Adrenal gland (tissue), 12 donors: ENCODE measurements around the gene IL16. TPM values are rescaled to one million over a fixed set of nuclear protein-coding genes. Genes with fewer than 3 reads are reported as not detected.

Experiments used
- DNase-seq, 7 donors: peaks; one replicate each; pipeline ENCODE4 v3.0.0-alpha.2; 2019 to 2020
- H3K27ac ChIP-seq, 5 donors: fragments of 200-600 bp; sonication (generic) in 4 of 5; 1 replicate in 3 of 5; 2 replicates in 2 of 5; pipeline versions ENCODE4 v1.5.1 to v1.8.0; 2016 to 2020; ENCODE audit warnings: mild to moderate bottlenecking in 1 of 5
- H3K27me3 ChIP-seq: fragments of 200-600 bp; 2 replicates; pipeline ENCODE4 v1.8.0; 2021
- H3K36me3 ChIP-seq, 2 donors: fragments of 200-600 bp; replicated peaks in 1 of 2; 1 replicate in 1 of 2; 2 replicates in 1 of 2; pipeline versions ENCODE4 v1.5.1 to v1.8.0; 2018 to 2022
- H3K4me1 ChIP-seq, 2 donors: fragments of 200-600 bp; replicated peaks in 1 of 2; 1 replicate in 1 of 2; 2 replicates in 1 of 2; pipeline versions ENCODE4 v1.5.1 to v1.8.0; 2018 to 2021
- H3K4me3 ChIP-seq, 4 donors: fragments of 200-600 bp; sonication (generic) in 3 of 4; one replicate each; pipeline ENCODE4 v1.5.1; 2016 to 2018
- H3K9me3 ChIP-seq, 3 donors: fragments of 200-600 bp; sonication (generic) in 1 of 3; replicated peaks in 1 of 3; 1 replicate in 2 of 3; 2 replicates in 1 of 3; pipeline versions ENCODE4 v1.5.1 to v1.8.0; 2016 to 2021
- CTCF ChIP-seq, 6 experiments: fragments of 450-650 bp in 4 of 6; fragments of 200-600 bp in 2 of 6; sonication (generic) in 1 of 6; IDR thresholded peaks; 1 replicate in 5 of 6; 2 replicates in 1 of 6; pipeline versions ENCODE4 v1.5.1 to v1.8.0; 2016 to 2021; ENCODE audit warnings: antibody characterized with exemption in 6 of 6, mild to moderate bottlenecking in 2 of 6, moderate library complexity in 1 of 6
- POLR2A ChIP-seq, 2 donors: fragments of 450-650 bp; IDR thresholded peaks; one replicate each; pipeline ENCODE4 v1.6.1; 2017; ENCODE audit warnings: antibody characterized with exemption in 2 of 2, mild to moderate bottlenecking in 2 of 2, moderate library complexity in 1 of 2
- WGBS, 4 donors: extraction: QIAGEN DNeasy Blood & Tissue Kit in 2 of 4; methylation state at CpG; one replicate each; pipeline versions ENCODE4 v1.1.5 to v1.1.7; 2013 to 2017; 5-methylcytosine and 5-hydroxymethylcytosine counted together
- intact Hi-C, 2 donors: fragments of 100-400 bp; cut with DNase I; formaldehyde crosslinking; loops; one replicate each; pipeline versions ENCODE4 v1.14.1 to v1.15.0; 2022 to 2023
- polyA plus RNA-seq, 3 donors: library from polyadenylated mRNA; stranded (reverse); fragments of 200-250 nt in 2 of 3; fragments of 350-450 nt in 1 of 3; fragmentation: Illumina TruSeq in 1 of 3; extraction: RNeasy Lipid Tissue Mini Kit (QIAGEN cat#74804) in 1 of 3; gene quantifications; one replicate each; pipeline ENCODE4 v1.2.3, GENCODE V29; 2013 to 2014
- total RNA-seq, 9 donors: library from RNA; depleted of rRNA in 4 of 9; stranded (reverse); fragments of >200 nt in 4 of 9; fragments of 120-200 nt in 1 of 9; fragmentation: NEBNext Ultra II Directional in 1 of 9; extraction: Animal tissue kit (Norgen Biotek cat#: 25700) in 1 of 9; gene quantifications; one replicate each; pipeline versions ENCODE4 v1.1.0 to v1.2.4, GENCODE V29; 2013 to 2023
- donor health status: healthy with polysubstance abuse.
- donor health status: Bipolar disorder and iron deficiency.
- donor health status: DM: yes; HTN: yes; CAD: no.
- donor health status: DM: no; HTN: no; CAD: no.
- donor health status: DM: no; HTN: no; CAD: no.
- donor health status: DM: yes; HTN: yes; CAD: no.

IL16 gene
- total and polyA plus RNA-seq, 12 donors: 2.2 to 16.0 (median 6.3) TPM

- no peaks in the 10 kb centered on the region for H3K36me3 ChIP-seq
- TF ChIP-seq POLR2A (IDR thresholded peaks at IDR 0.05): no peak
- no peak for TF ChIP-seq CTCF (IDR thresholded peaks at IDR 0.05)
Observed at GRCh38 chr15:81281456-81281735, 84.7 kb downstream of the IL16 start.

GRCh38 chr15:81281766-81282605 is 85.3 kb downstream of the IL16 start:
- WGBS, 4 donors: 88 to 95% (median 90%) methylated on average over 12 of the region's 12 CpGs
- Histone ChIP-seq H3K27me3 (peaks cover 3% of the 10 kb centered on the region), H3K4me3 (no peak overlapping the region), H3K36me3 (no peaks in the 10 kb centered on the region), H3K27ac (no peak overlapping the region), H3K9me3 (peaks cover 0 to 1% (median 0%) of the 10 kb centered on the region in 3 donors), H3K4me1 (no peaks in the 10 kb centered on the region)
- DNase-seq: peak in 2 of 7 donors; percentile 8 to 37
- intact Hi-C loops: loop anchor here in 1 of 2 donors (5.0 kb wide), 1 partner anchor 95 kb away; no protein-coding TSS in a partner anchor
- TF ChIP-seq POLR2A (IDR thresholded peaks at IDR 0.05) (no peak), CTCF (IDR thresholded peaks at IDR 0.05) (no peak)

More at GRCh38 chr15:81281456-81281735, 84.7 kb downstream of the IL16 start:
- no peaks in the 10 kb centered on the region for H3K4me1 ChIP-seq
- WGBS, 4 donors: 87 to 95% (median 93%) methylated on average over 3 of the region's 3 CpGs
- intact Hi-C loops: loop anchor here in 1 of 2 donors (5.0 kb wide), 1 partner anchor 96 kb away; no protein-coding TSS in a partner anchor
- peak in 1 of 7 donors; percentile 12 for DNase-seq
- H3K9me3 ChIP-seq: peaks cover 0 to 4% (median 0%) of the 10 kb centered on the region in 3 donors
- peaks cover 3% of the 10 kb centered on the region for H3K27me3 ChIP-seq
- no peak overlapping the region for H3K27ac ChIP-seq
- no peak overlapping the region for H3K4me3 ChIP-seq

- H3K36me3 ChIP-seq: no peaks in the 10 kb centered on the region
- DNase-seq: peak in 1 of 7 donors; percentile 25
- intact Hi-C loops: loop anchor here in 1 of 2 donors (5.0 kb wide), 1 partner anchor 95 kb away; no protein-coding TSS in a partner anchor
Observed at GRCh38 chr15:81282606-81282895, 85.9 kb downstream of the IL16 start.

More at GRCh38 chr15:81282606-81282895, 85.9 kb downstream of the IL16 start:
- Histone ChIP-seq H3K27ac (no peak overlapping the region), H3K9me3 (no peaks in the 10 kb centered on the region), H3K4me3 (no peak overlapping the region), H3K27me3 (peaks cover 3% of the 10 kb centered on the region), H3K4me1 (no peaks in the 10 kb centered on the region)
- WGBS, 4 donors: 93 to 95% (median 93%) methylated on average over 18 of the region's 18 CpGs
- TF ChIP-seq CTCF (IDR thresholded peaks at IDR 0.05) (no peak), POLR2A (IDR thresholded peaks at IDR 0.05) (no peak)
